GM23338 (cell line): ENCODE results near the gene JARID2. TPM values are rescaled to one million over a fixed set of nuclear protein-coding genes. Genes with fewer than 3 reads are reported as not detected.

ENCODE experiments used
- EZH2 ChIP-seq: fragments of 200-600 bp; sonication (generic); IDR thresholded peaks from one replicate; pipeline ENCODE4 v1.8.0; 2017; ENCODE audit warnings: antibody characterized with exemption, mild to moderate bottlenecking, low read depth; ENCODE audit not compliant: unreplicated experiment
- POLR2AphosphoS5 ChIP-seq: IDR thresholded peaks from 2 replicates; pipeline ENCODE4 v1.6.1; 2016; ENCODE audit warnings: antibody characterized with exemption, low read depth
- ZNF114 ChIP-seq: fragments of 250-450 bp; sonication (Bioruptor Pico); IDR thresholded peaks from 2 replicates; pipeline ENCODE4 v1.5.0; 2020; ENCODE audit warnings: mild to moderate bottlenecking, moderate library complexity
- ZNF331 ChIP-seq: fragments of 250-450 bp; sonication (Bioruptor Pico); IDR thresholded peaks from 2 replicates; pipeline ENCODE4 v1.5.0; 2020; ENCODE audit warnings: low read depth, mild to moderate bottlenecking, moderate library complexity
- polyA plus RNA-seq: library from polyadenylated mRNA; unstranded; fragments of >200 nt; fragmentation: Nextera tagmentation; extraction: Ambion mirVana; gene quantifications from 2 replicates; pipeline ENCODE4 v1.2.1, GENCODE V29; 2016
- total RNA-seq: library from RNA; depleted of rRNA; stranded (reverse); fragments of >200 nt; shearing (Covaris generic); gene quantifications from 2 replicates; pipeline ENCODE4 v1.2.3, GENCODE V29; 2014
- TF ChIP-seq, protein P1 (sequence below): fragments of 250-450 bp; sonication (Bioruptor Pico); IDR thresholded peaks from 2 replicates; pipeline ENCODE4 v1.5.0; 2020; ENCODE audit warnings: mild to moderate bottlenecking, moderate library complexity
- TF ChIP-seq, protein P2 (sequence below): IDR thresholded peaks from one replicate; pipeline ENCODE4 v1.6.1; 2018; ENCODE audit warnings: antibody characterized with exemption; ENCODE audit not compliant: unreplicated experiment

The JARID2 gene
- total and polyA plus RNA-seq, 2 experiments from 2014 or later: 92.8 to 196 TPM

DNA sequence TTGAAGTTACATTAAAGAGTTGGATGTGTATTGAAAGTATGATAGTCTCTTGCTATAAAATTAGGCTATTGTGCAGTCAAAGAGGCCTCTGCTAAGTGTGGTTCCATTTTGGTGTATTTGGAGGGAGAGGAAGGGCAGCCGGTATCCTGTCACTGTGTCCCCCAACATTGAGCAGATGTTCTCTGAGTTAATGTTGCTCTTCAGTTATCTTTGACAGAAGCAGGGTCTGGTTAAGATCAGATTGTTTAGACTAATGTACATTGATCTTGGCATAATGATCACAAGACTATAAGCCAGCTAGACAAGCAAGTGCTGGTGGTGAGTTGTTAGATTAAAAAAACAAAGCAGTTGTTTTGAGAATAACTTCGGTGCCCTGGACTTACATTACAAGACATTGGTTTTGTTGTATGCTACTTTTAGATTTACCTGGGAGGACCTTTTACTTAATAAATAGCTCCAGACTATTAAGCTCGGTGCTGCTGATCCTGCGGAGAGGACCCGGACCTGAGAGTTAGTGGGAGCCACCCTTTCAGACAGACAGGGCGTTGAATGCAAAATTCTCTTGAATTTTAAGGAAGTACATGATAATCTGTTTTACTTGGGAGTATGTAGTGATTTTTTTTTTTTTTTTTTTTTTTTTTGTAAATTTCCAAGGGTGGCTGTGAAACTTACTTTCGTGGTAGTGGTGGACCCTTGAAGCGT, 97.8 kb downstream of the JARID2 start (continued):
- TF ChIP-seq, protein P1, sequence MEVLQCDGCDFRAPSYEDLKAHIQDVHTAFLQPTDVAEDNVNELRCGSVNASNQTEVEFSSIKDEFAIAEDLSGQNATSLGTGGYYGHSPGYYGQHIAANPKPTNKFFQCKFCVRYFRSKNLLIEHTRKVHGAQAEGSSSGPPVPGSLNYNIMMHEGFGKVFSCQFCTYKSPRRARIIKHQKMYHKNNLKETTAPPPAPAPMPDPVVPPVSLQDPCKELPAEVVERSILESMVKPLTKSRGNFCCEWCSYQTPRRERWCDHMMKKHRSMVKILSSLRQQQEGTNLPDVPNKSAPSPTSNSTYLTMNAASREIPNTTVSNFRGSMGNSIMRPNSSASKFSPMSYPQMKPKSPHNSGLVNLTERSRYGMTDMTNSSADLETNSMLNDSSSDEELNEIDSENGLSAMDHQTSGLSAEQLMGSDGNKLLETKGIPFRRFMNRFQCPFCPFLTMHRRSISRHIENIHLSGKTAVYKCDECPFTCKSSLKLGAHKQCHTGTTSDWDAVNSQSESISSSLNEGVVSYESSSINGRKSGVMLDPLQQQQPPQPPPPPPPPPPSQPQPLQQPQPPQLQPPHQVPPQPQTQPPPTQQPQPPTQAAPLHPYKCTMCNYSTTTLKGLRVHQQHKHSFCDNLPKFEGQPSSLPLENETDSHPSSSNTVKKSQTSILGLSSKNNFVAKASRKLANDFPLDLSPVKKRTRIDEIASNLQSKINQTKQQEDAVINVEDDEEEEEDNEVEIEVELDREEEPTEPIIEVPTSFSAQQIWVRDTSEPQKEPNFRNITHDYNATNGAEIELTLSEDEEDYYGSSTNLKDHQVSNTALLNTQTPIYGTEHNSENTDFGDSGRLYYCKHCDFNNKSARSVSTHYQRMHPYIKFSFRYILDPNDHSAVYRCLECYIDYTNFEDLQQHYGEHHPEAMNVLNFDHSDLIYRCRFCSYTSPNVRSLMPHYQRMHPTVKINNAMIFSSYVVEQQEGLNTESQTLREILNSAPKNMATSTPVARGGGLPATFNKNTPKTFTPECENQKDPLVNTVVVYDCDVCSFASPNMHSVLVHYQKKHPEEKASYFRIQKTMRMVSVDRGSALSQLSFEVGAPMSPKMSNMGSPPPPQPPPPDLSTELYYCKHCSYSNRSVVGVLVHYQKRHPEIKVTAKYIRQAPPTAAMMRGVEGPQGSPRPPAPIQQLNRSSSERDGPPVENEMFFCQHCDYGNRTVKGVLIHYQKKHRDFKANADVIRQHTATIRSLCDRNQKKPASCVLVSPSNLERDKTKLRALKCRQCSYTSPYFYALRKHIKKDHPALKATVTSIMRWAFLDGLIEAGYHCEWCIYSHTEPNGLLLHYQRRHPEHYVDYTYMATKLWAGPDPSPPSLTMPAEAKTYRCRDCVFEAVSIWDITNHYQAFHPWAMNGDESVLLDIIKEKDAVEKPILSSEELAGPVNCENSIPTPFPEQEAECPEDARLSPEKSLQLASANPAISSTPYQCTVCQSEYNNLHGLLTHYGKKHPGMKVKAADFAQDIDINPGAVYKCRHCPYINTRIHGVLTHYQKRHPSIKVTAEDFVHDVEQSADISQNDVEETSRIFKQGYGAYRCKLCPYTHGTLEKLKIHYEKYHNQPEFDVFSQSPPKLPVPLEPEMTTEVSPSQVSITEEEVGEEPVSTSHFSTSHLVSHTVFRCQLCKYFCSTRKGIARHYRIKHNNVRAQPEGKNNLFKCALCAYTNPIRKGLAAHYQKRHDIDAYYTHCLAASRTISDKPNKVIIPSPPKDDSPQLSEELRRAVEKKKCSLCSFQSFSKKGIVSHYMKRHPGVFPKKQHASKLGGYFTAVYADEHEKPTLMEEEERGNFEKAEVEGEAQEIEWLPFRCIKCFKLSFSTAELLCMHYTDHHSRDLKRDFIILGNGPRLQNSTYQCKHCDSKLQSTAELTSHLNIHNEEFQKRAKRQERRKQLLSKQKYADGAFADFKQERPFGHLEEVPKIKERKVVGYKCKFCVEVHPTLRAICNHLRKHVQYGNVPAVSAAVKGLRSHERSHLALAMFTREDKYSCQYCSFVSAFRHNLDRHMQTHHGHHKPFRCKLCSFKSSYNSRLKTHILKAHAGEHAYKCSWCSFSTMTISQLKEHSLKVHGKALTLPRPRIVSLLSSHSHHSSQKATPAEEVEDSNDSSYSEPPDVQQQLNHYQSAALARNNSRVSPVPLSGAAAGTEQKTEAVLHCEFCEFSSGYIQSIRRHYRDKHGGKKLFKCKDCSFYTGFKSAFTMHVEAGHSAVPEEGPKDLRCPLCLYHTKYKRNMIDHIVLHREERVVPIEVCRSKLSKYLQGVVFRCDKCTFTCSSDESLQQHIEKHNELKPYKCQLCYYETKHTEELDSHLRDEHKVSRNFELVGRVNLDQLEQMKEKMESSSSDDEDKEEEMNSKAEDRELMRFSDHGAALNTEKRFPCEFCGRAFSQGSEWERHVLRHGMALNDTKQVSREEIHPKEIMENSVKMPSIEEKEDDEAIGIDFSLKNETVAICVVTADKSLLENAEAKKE: no peak
- TF ChIP-seq ZNF114 (CRISPR knock-in tag) (no peak), POLR2AphosphoS5 (no peak), EZH2 (no peak), ZNF331 (CRISPR knock-in tag) (no peak)
- TF ChIP-seq, protein P2, sequence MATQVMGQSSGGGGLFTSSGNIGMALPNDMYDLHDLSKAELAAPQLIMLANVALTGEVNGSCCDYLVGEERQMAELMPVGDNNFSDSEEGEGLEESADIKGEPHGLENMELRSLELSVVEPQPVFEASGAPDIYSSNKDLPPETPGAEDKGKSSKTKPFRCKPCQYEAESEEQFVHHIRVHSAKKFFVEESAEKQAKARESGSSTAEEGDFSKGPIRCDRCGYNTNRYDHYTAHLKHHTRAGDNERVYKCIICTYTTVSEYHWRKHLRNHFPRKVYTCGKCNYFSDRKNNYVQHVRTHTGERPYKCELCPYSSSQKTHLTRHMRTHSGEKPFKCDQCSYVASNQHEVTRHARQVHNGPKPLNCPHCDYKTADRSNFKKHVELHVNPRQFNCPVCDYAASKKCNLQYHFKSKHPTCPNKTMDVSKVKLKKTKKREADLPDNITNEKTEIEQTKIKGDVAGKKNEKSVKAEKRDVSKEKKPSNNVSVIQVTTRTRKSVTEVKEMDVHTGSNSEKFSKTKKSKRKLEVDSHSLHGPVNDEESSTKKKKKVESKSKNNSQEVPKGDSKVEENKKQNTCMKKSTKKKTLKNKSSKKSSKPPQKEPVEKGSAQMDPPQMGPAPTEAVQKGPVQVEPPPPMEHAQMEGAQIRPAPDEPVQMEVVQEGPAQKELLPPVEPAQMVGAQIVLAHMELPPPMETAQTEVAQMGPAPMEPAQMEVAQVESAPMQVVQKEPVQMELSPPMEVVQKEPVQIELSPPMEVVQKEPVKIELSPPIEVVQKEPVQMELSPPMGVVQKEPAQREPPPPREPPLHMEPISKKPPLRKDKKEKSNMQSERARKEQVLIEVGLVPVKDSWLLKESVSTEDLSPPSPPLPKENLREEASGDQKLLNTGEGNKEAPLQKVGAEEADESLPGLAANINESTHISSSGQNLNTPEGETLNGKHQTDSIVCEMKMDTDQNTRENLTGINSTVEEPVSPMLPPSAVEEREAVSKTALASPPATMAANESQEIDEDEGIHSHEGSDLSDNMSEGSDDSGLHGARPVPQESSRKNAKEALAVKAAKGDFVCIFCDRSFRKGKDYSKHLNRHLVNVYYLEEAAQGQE: no peak
